HepG2 (cell line): Measurements from ENCODE around the gene ZNF280A. TPM values are rescaled to one million over a fixed set of nuclear protein-coding genes. Genes with fewer than 3 reads are reported as not detected.

ENCODE experiments used
- ATAC-seq: fragments of 200-7000 bp; cut with Tn5 transposase; 3 replicates; pipeline ENCODE4 v1.9.1; 2020; ENCODE audit warnings: mild to moderate bottlenecking, moderate library complexity
- BruUV-seq: library from RNA; stranded (reverse); fragments of 400-500 nt; replicated peaks from 2 replicates; lab custom pipeline; 2021; lab: Mats Ljungman, UMichigan
- CTCF ChIA-PET: fragments of 300-600 bp; formaldehyde crosslinking; extraction: SDS; loops from one replicate; lab custom pipeline; 2021; ENCODE audit warnings: low total read pairs, inconsistent platforms, low intra/inter-chr PET ratio; lab: Yijun Ruan, JAX
- POLR2A ChIA-PET: fragments of 350-600 bp; sonication (Branson Sonifier 250); formaldehyde crosslinking; loops from one replicate; lab custom pipeline; 2020; ENCODE audit warnings: antibody characterized with exemption, inconsistent platforms; lab: Yijun Ruan, JAX
- DNase-seq: peaks from one replicate; pipeline ENCODE4 v3.0.0-alpha.2; 2015; ENCODE audit warnings: low spot score
- FAIRE-seq: peaks from 3 replicates; lab custom pipeline; 2011; peaks lifted over from hg19 to GRCh38; lab: Jason Lieb, UNC
- H2AFZ ChIP-seq: one replicate; pipeline ENCODE4 v1.6.1; 2011; ENCODE audit warnings: low read length, inconsistent platforms
- H3K27ac ChIP-seq: fragments of 300-600 bp; 3 replicates; pipeline ENCODE4 v1.8.0; 2011; ENCODE audit warnings: mixed run types, mild to moderate bottlenecking, mixed read lengths, low read length, inconsistent platforms; ENCODE audit not compliant: insufficient read depth; ENCODE audit errors: extremely low read length
- H3K27me3 ChIP-seq, 2 experiments: fragments of 200-600 bp in 1 of 2; 2 replicates in 1 of 2; 3 replicates in 1 of 2; pipeline versions ENCODE4 v1.6.0 to v1.8.0; 2011; ENCODE audit warnings: low read length in 2 of 2, mild to moderate bottlenecking in 2 of 2, moderate library complexity in 2 of 2, inconsistent platforms in 1 of 2; ENCODE audit not compliant: insufficient read depth in 2 of 2, control insufficient read depth in 1 of 2
- H3K36me3 ChIP-seq, 2 experiments: fragments of 200-600 bp in 1 of 2; replicated peaks in 1 of 2; 2 replicates in 1 of 2; 3 replicates in 1 of 2; pipeline versions ENCODE4 v1.5.1 to v1.8.0; 2011; ENCODE audit warnings: low read length in 2 of 2, inconsistent platforms in 1 of 2; ENCODE audit not compliant: insufficient read depth in 2 of 2, control insufficient read depth in 1 of 2
- H3K4me1 ChIP-seq: 2 replicates; pipeline ENCODE4 v1.5.1; 2012; ENCODE audit warnings: low read length, inconsistent platforms; ENCODE audit not compliant: insufficient read depth
- H3K4me2 ChIP-seq: 2 replicates; pipeline ENCODE4 v1.6.0; 2011; ENCODE audit warnings: low read depth, low read length, inconsistent platforms
- H3K4me3 ChIP-seq, 3 experiments: fragments of 200-600 bp in 1 of 3; sonication (generic), shearing (Covaris generic) in 1 of 3; replicated peaks in 1 of 3; 2 replicates each; pipeline ENCODE4 v1.5.1; 2011 to 2016; ENCODE audit warnings: low read length in 3 of 3, inconsistent platforms in 2 of 3, low read depth in 2 of 3, mild to moderate bottlenecking in 2 of 3, control low read depth in 1 of 3, mixed read lengths in 1 of 3; ENCODE audit not compliant: insufficient read depth in 1 of 3
- H3K79me2 ChIP-seq: one replicate; pipeline ENCODE4 v1.6.1; 2011; ENCODE audit warnings: low read length, inconsistent platforms; ENCODE audit not compliant: insufficient read depth
- H3K9ac ChIP-seq: 2 replicates; pipeline ENCODE4 v1.6.0; 2011; ENCODE audit warnings: mild to moderate bottlenecking, low read depth, low read length, inconsistent platforms; ENCODE audit not compliant: insufficient read depth
- H3K9me3 ChIP-seq: 2 replicates; pipeline ENCODE4 v1.5.1; 2012; ENCODE audit warnings: mild to moderate bottlenecking, low read length
- H4K20me1 ChIP-seq: 2 replicates; pipeline ENCODE4 v1.6.0; 2011; ENCODE audit warnings: inconsistent platforms, mild to moderate bottlenecking, low read length, moderate library complexity; ENCODE audit not compliant: insufficient read depth
- AKNA ChIP-seq: sonication (generic); formaldehyde crosslinking; IDR thresholded peaks from 2 replicates; pipeline ENCODE4 v1.4.0; 2020; ENCODE audit warnings: missing genetic modification reagents, borderline replicate concordance
- CEBPB ChIP-seq: IDR thresholded peaks from 2 replicates; pipeline ENCODE4 v1.6.1; 2011; ENCODE audit warnings: low read depth, low read length, improper control_type of control experiment, borderline replicate concordance
- KDM6A ChIP-seq: IDR thresholded peaks from 2 replicates; pipeline ENCODE4 v1.6.1; 2016; ENCODE audit warnings: low read depth
- NRL ChIP-seq: sonication (generic); formaldehyde crosslinking; IDR thresholded peaks from 2 replicates; pipeline ENCODE4 v1.5.0; 2020; ENCODE audit warnings: missing genetic modification reagents, mild to moderate bottlenecking, moderate library complexity, borderline replicate concordance
- REL ChIP-seq: sonication (generic); formaldehyde crosslinking; conservative IDR thresholded peaks from 2 replicates; pipeline ENCODE4 v1.8.0; 2022; ENCODE audit warnings: mild to moderate bottlenecking, missing genetic modification reagents, moderate library complexity
- ZFAT ChIP-seq: sonication (generic); formaldehyde crosslinking; conservative IDR thresholded peaks from 2 replicates; pipeline ENCODE4 v1.8.1; 2023; ENCODE audit warnings: missing genetic modification reagents, inconsistent platforms
- ZNF326 ChIP-seq: sonication (generic); formaldehyde crosslinking; IDR thresholded peaks from 2 replicates; pipeline ENCODE4 v1.4.0; 2020; ENCODE audit warnings: missing genetic modification reagents, borderline replicate concordance
- ZNF770 ChIP-seq: sonication (generic); formaldehyde crosslinking; IDR thresholded peaks from 2 replicates; pipeline ENCODE4 v1.5.0; 2020; ENCODE audit warnings: mild to moderate bottlenecking, missing genetic modification reagents
- ZSCAN30 ChIP-seq: sonication (generic); formaldehyde crosslinking; IDR thresholded peaks from 2 replicates; pipeline ENCODE4 v1.5.0; 2020; ENCODE audit warnings: mild to moderate bottlenecking, missing genetic modification reagents
- WGBS: methylation state at CpG from one replicate; pipeline ENCODE4 v1.1.6; 2017; ENCODE audit warnings: low lambda C conversion rate; 5-methylcytosine and 5-hydroxymethylcytosine counted together
- in situ Hi-C: cut with HindIII; loops from 2 replicates; pipeline ENCODE4 v1.10.0; 2017; ENCODE audit warnings: low pct_unique_long_range_greater_than_20kb; ENCODE audit not compliant: extremely low pct_ligation_motif_present
- intact Hi-C: fragments of 100-400 bp; cut with micrococcal nuclease; formaldehyde crosslinking; loops from one replicate; pipeline ENCODE4 v1.10.0; 2022; ENCODE audit not compliant: unreplicated experiment
- polyA plus RNA-seq, 8 experiments: library from polyadenylated mRNA; depleted of rRNA in 3 of 8; stranded (reverse) in 7 of 8; unstranded in 1 of 8; fragments of >200 nt; fragmentation: Illumina TruSeq in 4 of 8; extraction: Trizol in 4 of 8; gene quantifications; 2 replicates each; pipeline versions ENCODE4 v1.2.1 to v1.2.3, GENCODE V29; 2011 to 2016; ENCODE audit warnings: low read depth in 4 of 8, missing spikeins in 1 of 8, mixed read lengths in 1 of 8; ENCODE audit not compliant: insufficient read depth in 1 of 8
- total RNA-seq, 5 experiments: library from RNA; depleted of rRNA; stranded (reverse); fragments of >200 nt; fragmentation: Illumina TruSeq; extraction: Trizol; gene quantifications; 2 replicates each; pipeline ENCODE4 v1.2.3, GENCODE V29; 2016; ENCODE audit warnings: low read depth in 1 of 5
- TF ChIP-seq, protein P1 (sequence below): sonication (generic); formaldehyde crosslinking; IDR thresholded peaks from 2 replicates; pipeline ENCODE4 v1.4.0; 2020; ENCODE audit warnings: missing genetic modification reagents

The ZNF280A gene
- total and polyA plus RNA-seq, 2 of the 13 experiments (the other 11 are each of a cell fraction or from before 2014, with no cell fraction given) = 1.4 to 2.9 TPM

DNA sequence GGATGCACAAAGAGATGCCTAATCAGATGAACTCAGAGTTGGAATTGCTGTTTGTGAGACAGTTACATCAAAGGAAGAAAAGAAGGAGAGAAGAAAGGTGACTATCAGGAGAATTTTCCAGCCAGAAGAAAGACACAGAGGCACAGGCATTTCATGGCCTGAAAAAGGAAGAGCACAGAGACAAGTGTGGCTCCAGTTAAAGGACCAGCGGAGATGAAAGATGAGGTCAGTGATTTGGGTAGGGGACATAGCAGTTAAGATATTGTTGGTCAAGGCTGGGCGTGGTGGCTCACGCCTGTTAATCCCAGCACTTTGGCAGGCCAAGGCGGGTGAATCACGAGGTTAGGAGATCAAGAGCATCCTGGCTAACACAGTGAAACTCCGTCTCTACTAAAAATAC is 3.4 kb upstream of the ZNF280A start (continued):
- no peak for TF ChIP-seq AKNA (CRISPR knock-in tag)
- TF ChIP-seq NRL (CRISPR knock-in tag) = no peak

- Histone ChIP-seq H3K9me3 (no peaks in the 10 kb centered on the region), H3K4me2 (no peak overlapping the region), H3K4me3 (no peak overlapping the region), H3K4me1 (peaks cover 15% of the 10 kb centered on the region), H4K20me1 (no peaks in the 10 kb centered on the region), H3K9ac (no peak overlapping the region), H3K79me2 (no peaks in the 10 kb centered on the region), H2AFZ (no peak overlapping the region), H3K36me3 (no peaks in the 10 kb centered on the region), H3K27me3 (peaks cover 0 to 9% of the 10 kb centered on the region in 2 experiments; a peak in 2 of 5 replicates), H3K27ac (no peak overlapping the region)
- FAIRE-seq = no peak
- in situ Hi-C loops = no loop called here
- no peak for ATAC-seq
- TF ChIP-seq ZNF326 = no peak
- no peak for TF ChIP-seq ZFAT (CRISPR knock-in tag)
- no peak for TF ChIP-seq ZSCAN30 (CRISPR knock-in tag)
- TF ChIP-seq CEBPB = peak; percentile 46; the same call in 1 of the 2 replicates
- peak; percentile 27; the same call in 1 of the 2 replicates for TF ChIP-seq ZNF770 (CRISPR knock-in tag)
- TF ChIP-seq KDM6A (CRISPR knock-in tag) = no peak
- TF ChIP-seq REL (CRISPR knock-in tag) = no peak
- TF ChIP-seq, protein P1, sequence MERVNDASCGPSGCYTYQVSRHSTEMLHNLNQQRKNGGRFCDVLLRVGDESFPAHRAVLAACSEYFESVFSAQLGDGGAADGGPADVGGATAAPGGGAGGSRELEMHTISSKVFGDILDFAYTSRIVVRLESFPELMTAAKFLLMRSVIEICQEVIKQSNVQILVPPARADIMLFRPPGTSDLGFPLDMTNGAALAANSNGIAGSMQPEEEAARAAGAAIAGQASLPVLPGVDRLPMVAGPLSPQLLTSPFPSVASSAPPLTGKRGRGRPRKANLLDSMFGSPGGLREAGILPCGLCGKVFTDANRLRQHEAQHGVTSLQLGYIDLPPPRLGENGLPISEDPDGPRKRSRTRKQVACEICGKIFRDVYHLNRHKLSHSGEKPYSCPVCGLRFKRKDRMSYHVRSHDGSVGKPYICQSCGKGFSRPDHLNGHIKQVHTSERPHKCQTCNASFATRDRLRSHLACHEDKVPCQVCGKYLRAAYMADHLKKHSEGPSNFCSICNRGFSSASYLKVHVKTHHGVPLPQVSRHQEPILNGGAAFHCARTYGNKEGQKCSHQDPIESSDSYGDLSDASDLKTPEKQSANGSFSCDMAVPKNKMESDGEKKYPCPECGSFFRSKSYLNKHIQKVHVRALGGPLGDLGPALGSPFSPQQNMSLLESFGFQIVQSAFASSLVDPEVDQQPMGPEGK = no peak
- intact Hi-C loops = no loop called here
- DNase-seq = no peak
- ChIA-PET POLR2A (no interaction called here), CTCF (no interaction called here)
- no TSS peak for BruUV-seq
- 46% methylated on average over 8 of the region's 8 CpGs for WGBS
These were observed 1.6 kb upstream of the ZNF280A start for GRCh38 chr22:22521631-22522030.
